C4-2B (cell line): ENCODE results near the gene METTL26.

Source experiments
- ZFX ChIP-seq: fragments of 450-650 bp; IDR thresholded peaks from 2 replicates; pipeline ENCODE4 v1.6.1; 2017
- TF ChIP-seq, protein P1 (sequence below): fragments of 450-650 bp; conservative IDR thresholded peaks from 2 replicates; pipeline ENCODE4 v1.5.1; 2017; ENCODE audit warnings: mild to moderate bottlenecking

DNA sequence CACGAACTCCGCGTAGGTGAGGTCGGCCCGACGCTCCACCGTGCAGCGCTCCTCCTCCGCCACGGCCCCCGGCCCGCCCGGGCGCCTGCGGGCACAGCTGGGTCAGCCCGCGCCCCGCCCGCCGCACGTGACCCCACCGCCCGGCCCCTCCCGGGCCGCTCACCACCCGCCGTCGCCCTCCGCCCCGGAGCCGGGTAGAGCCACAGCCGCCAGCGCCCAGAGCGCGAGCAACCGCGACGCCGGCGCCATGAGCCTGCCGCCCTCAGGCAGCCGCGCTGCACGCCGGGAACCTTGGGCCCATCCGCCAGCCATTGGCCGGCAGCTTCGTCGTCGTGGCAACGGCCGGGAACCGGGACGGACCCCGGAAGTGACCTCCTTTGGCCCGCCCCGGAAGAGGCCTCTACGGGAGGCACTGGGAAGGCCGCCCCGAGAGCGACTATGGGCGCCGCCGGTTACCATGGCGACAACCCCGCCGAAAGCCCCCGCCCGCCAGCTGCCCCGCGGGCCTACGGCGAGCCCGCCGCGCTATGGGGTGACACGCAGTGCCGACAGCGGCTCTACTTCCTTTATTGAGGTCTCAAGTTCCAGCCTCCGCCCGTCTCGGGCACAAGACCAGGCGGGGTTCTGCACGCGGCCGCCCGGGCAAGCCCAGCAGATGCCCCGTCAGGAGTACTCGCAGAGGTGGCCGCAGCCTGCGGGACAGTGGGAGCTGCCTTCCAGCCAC, 48.1 kb upstream of the METTL26 start, which contains the start of gene JMJD8:
- TF ChIP-seq, protein P1, sequence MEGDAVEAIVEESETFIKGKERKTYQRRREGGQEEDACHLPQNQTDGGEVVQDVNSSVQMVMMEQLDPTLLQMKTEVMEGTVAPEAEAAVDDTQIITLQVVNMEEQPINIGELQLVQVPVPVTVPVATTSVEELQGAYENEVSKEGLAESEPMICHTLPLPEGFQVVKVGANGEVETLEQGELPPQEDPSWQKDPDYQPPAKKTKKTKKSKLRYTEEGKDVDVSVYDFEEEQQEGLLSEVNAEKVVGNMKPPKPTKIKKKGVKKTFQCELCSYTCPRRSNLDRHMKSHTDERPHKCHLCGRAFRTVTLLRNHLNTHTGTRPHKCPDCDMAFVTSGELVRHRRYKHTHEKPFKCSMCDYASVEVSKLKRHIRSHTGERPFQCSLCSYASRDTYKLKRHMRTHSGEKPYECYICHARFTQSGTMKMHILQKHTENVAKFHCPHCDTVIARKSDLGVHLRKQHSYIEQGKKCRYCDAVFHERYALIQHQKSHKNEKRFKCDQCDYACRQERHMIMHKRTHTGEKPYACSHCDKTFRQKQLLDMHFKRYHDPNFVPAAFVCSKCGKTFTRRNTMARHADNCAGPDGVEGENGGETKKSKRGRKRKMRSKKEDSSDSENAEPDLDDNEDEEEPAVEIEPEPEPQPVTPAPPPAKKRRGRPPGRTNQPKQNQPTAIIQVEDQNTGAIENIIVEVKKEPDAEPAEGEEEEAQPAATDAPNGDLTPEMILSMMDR = no peak
- TF ChIP-seq ZFX = peak; percentile 67
